HepG2 (cell line): ENCODE results near the gene TAF11L3.

Source experiments
- NFKBIZ ChIP-seq: IDR thresholded peaks from 2 replicates; pipeline ENCODE4 v1.6.1; 2018; ENCODE audit warnings: missing genetic modification reagents, missing compliant biosample characterization
- TFE3 ChIP-seq: IDR thresholded peaks from 2 replicates; pipeline ENCODE4 v1.6.1; 2016

- TF ChIP-seq TFE3 (no peak), NFKBIZ (CRISPR knock-in tag) (no peak)
These were observed 48.1 kb upstream of the TAF11L3 start for GRCh38 chr5:17470064-17470463.
